Progenitor cell of endocrine pancreas (in vitro differentiated cells): ENCODE results near the gene CLASP1. TPM values are rescaled to one million over a fixed set of nuclear protein-coding genes. Genes with fewer than 3 reads are reported as not detected.
A peak's percentile ranks its signal among the peaks of the same experiment; 100 is the strongest.

Experiments
- DNase-seq: peaks from one replicate; pipeline ENCODE4 v3.0.0; 2021; ENCODE audit warnings: low spot score; ENCODE audit not compliant: unreplicated experiment
- H3K27ac Mint-ChIP-seq: 2 replicates; pipeline ENCODE4 v1.8.0; 2021; ENCODE audit warnings: mild to moderate bottlenecking, moderate library complexity, mixed read lengths
- H3K27me3 Mint-ChIP-seq: 2 replicates; pipeline ENCODE4 v1.8.0; 2021; ENCODE audit warnings: mixed read lengths
- H3K36me3 Mint-ChIP-seq: 2 replicates; pipeline ENCODE4 v1.8.0; 2022; ENCODE audit warnings: mixed read lengths; ENCODE audit not compliant: insufficient read depth
- H3K4me1 Mint-ChIP-seq: 2 replicates; pipeline ENCODE4 v1.8.0; 2021; ENCODE audit warnings: low read depth, mixed read lengths
- H3K4me3 Mint-ChIP-seq: 2 replicates; pipeline ENCODE4 v1.8.0; 2021; ENCODE audit warnings: low read depth, mild to moderate bottlenecking, moderate library complexity, mixed read lengths
- H3K9me3 Mint-ChIP-seq: 2 replicates; pipeline ENCODE4 v1.8.0; 2021; ENCODE audit warnings: low read depth, mixed read lengths
- CTCF ChIP-seq: fragments of 200-600 bp; sonication (generic); IDR thresholded peaks from one replicate; pipeline ENCODE4 v1.5.0; 2021; ENCODE audit warnings: antibody characterized with exemption, mild to moderate bottlenecking; ENCODE audit not compliant: unreplicated experiment
- total RNA-seq: library from RNA; stranded (reverse); gene quantifications from 2 replicates; pipeline ENCODE4 v1.2.1, GENCODE V29; 2021

The CLASP1 gene
- total RNA-seq, 1 donor from 2014 or later: 102 TPM

GRCh38 chr2:121340926-121341325 is 308.3 kb downstream of the CLASP1 start:
- Mint-ChIP-seq H3K4me3 (no peak overlapping the region), H3K36me3 (peaks cover 37% of the 10 kb centered on the region), H3K27ac (no peak overlapping the region), H3K4me1 (peaks cover 2% of the 10 kb centered on the region), H3K9me3 (no peaks in the 10 kb centered on the region), H3K27me3 (no peaks in the 10 kb centered on the region)
- no peak for TF ChIP-seq CTCF
- no peak for DNase-seq

DNA sequence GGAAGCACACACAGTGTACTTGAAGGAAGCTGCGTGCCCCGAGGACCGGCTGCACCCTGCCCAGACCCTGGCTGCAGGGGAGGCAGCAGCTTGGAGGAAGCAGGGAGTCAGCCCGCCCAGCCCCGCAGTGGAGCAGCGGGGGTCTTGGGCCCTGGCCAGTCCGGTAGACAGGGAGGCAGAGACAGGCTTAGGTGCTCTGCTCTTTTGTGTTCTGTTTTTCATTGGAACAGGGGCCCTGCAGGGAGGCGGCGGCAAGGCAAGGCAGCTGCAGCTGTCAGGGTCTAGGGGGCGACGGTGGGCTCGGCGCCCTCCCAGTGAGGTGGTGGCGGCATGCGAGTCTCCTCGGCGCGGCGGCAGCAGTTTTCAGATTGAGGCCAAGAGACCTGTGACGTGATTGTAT is 311.0 kb downstream of the CLASP1 start:
- H3K27ac Mint-ChIP-seq: no peak overlapping the region
- H3K36me3 Mint-ChIP-seq: peaks cover 27% of the 10 kb centered on the region
- no peaks in the 10 kb centered on the region for H3K27me3 Mint-ChIP-seq
- no peak overlapping the region for H3K4me3 Mint-ChIP-seq
- DNase-seq: no peak
- no peaks in the 10 kb centered on the region for H3K9me3 Mint-ChIP-seq
- TF ChIP-seq CTCF: no peak
- H3K4me1 Mint-ChIP-seq: peaks cover 20% of the 10 kb centered on the region

- Mint-ChIP-seq H3K4me1 (peaks cover 20% of the 10 kb centered on the region), H3K36me3 (peaks cover 22% of the 10 kb centered on the region), H3K4me3 (no peak overlapping the region), H3K9me3 (no peaks in the 10 kb centered on the region), H3K27ac (no peak overlapping the region), H3K27me3 (peaks cover 3% of the 10 kb centered on the region)
- no peak for DNase-seq
- TF ChIP-seq CTCF: no peak
These were observed 312.6 kb downstream of the CLASP1 start for GRCh38 chr2:121336528-121337294.

DNA sequence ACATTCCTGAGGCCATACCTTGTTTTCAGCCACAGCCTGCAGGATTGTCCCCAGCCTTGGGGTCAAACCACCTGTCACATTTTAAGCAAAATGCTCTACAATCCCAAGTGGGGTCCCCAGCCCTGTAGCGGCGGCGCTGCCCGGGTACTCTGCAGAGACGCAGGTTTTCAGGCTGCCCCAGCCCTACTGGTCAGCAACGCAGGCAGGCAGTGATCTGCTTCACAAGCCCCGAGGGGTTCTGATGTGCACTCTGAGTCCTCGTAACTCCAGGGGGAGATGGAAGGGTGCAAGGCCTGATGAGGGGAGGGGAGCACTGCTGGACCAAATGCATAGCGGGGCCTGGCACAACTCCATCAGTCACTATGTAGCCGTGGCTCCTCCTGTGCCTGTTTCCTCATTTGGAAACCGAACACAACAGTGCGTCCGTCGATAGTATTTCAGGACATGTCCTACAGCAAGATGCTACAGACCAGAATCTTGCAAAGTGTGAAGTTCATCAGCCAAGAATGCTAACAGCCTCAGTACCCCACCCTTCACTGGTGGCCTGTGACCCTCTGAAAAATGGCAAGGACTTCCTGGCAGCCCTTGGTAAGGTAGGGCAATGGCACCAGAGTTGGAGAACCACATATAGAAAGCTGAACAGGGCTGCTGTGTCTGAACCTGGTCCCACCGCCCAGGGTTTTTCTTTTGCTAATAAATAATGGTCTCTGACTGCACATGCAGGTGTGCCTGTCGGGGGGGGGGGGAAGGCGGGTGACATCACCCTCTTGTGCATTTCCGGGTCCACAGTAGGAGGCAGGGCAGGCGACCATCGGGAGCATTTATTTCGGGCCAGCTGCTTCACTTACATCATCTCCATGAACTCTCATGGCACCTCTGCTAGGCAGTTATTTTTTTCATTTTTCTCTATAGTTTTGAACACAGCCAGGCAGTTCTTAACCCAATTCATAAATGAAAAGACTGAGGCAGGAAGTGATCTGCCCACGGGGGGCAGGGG is 313.7 kb downstream of the CLASP1 start:
- H3K4me1 Mint-ChIP-seq: peaks cover 20% of the 10 kb centered on the region
- TF ChIP-seq CTCF: no peak
- peak overlapping the region; percentile 82 for H3K27ac Mint-ChIP-seq
- peaks cover 15% of the 10 kb centered on the region for H3K36me3 Mint-ChIP-seq
- H3K27me3 Mint-ChIP-seq: peaks cover 3% of the 10 kb centered on the region
- no peaks in the 10 kb centered on the region for H3K9me3 Mint-ChIP-seq
- peak overlapping the region; percentile 24 for H3K4me3 Mint-ChIP-seq
- no peak for DNase-seq

- no peak for TF ChIP-seq CTCF
- peak overlapping the region; percentile 82 for H3K27ac Mint-ChIP-seq
- peaks cover 8% of the 10 kb centered on the region for H3K27me3 Mint-ChIP-seq
These were observed 314.5 kb downstream of the CLASP1 start for GRCh38 chr2:121334581-121335293.

More at GRCh38 chr2:121334581-121335293, 314.5 kb downstream of the CLASP1 start:
- no peaks in the 10 kb centered on the region for H3K9me3 Mint-ChIP-seq
- peaks cover 20% of the 10 kb centered on the region for H3K4me1 Mint-ChIP-seq
- H3K36me3 Mint-ChIP-seq: peaks cover 7% of the 10 kb centered on the region
- H3K4me3 Mint-ChIP-seq: peak overlapping the region; percentile 24
- DNase-seq: no peak
